Kidney epithelial cell (primary cell): ENCODE results near the gene BRWD1. TPM values are rescaled to one million over a fixed set of nuclear protein-coding genes. Genes with fewer than 3 reads are reported as not detected.

Experiments
- DNase-seq: peaks from one replicate; pipeline ENCODE4 v3.0.0-alpha.2; 2010; ENCODE audit warnings: low read depth
- H3K27me3 ChIP-seq: 2 replicates; pipeline ENCODE4 v1.6.0; 2011; ENCODE audit warnings: low read length; ENCODE audit not compliant: control insufficient read depth, insufficient read depth
- H3K36me3 ChIP-seq: 2 replicates; pipeline ENCODE4 v1.5.1; 2011; ENCODE audit warnings: low read length; ENCODE audit not compliant: control insufficient read depth, insufficient read depth
- H3K4me3 ChIP-seq: 2 replicates; pipeline ENCODE4 v1.5.1; 2011; ENCODE audit warnings: low read depth, mild to moderate bottlenecking, control low read depth, low read length
- CTCF ChIP-seq: IDR thresholded peaks from 2 replicates; pipeline ENCODE4 v1.5.1; 2011; ENCODE audit warnings: mild to moderate bottlenecking, moderate library complexity, low read length, control low read depth, inconsistent platforms; ENCODE audit not compliant: insufficient read depth, poor library complexity, severe bottlenecking
- total RNA-seq: library from RNA; depleted of rRNA; stranded (reverse); fragments of >200 nt; gene quantifications from 2 replicates; pipeline ENCODE4 v1.2.3, GENCODE V29; 2015

Gene BRWD1
- total RNA-seq, 1 donor from 2014 or later = 26.3 TPM

GRCh38 chr21:39325458-39325857, 12.0 kb upstream of the BRWD1 start:
- DNase-seq = no peak
- no peaks in the 10 kb centered on the region for H3K36me3 ChIP-seq
- TF ChIP-seq CTCF = no peak
- no peak overlapping the region for H3K4me3 ChIP-seq
- H3K27me3 ChIP-seq = no peaks in the 10 kb centered on the region

GRCh38 chr21:39321424-39321823, 8.0 kb upstream of the BRWD1 start:
- Histone ChIP-seq H3K27me3 (no peaks in the 10 kb centered on the region), H3K4me3 (no peak overlapping the region), H3K36me3 (no peaks in the 10 kb centered on the region)
- TF ChIP-seq CTCF = no peak
- DNase-seq = no peak

GRCh38 chr21:39319814-39320332, 6.4 kb upstream of the BRWD1 start:
- H3K27me3 ChIP-seq = no peaks in the 10 kb centered on the region
- H3K36me3 ChIP-seq = no peaks in the 10 kb centered on the region
- no peak overlapping the region for H3K4me3 ChIP-seq
- no peak for DNase-seq
- no peak for TF ChIP-seq CTCF

GRCh38 chr21:39319251-39319756, 5.9 kb upstream of the BRWD1 start:
- no peaks in the 10 kb centered on the region for H3K27me3 ChIP-seq
- H3K36me3 ChIP-seq = no peaks in the 10 kb centered on the region
- TF ChIP-seq CTCF = no peak
- H3K4me3 ChIP-seq = no peak overlapping the region
- no peak for DNase-seq

GRCh38 chr21:39318091-39318959, 4.9 kb upstream of the BRWD1 start:
- H3K27me3 ChIP-seq = no peaks in the 10 kb centered on the region
- no peak for TF ChIP-seq CTCF
- H3K36me3 ChIP-seq = no peaks in the 10 kb centered on the region
- DNase-seq = no peak
- no peak overlapping the region for H3K4me3 ChIP-seq
